Measurements from ENCODE around the gene SMIM24.

Gene SMIM24

GRCh38 chr19:3482507-3483225 lies 2.3 kb upstream of the SMIM24 start:
- H3K4me3 ChIP-seq (ENCODE audit: low read depth, low read length) = no peak overlapping the region
- H3K14ac ChIP-seq (ENCODE audit: low read length) = no peak overlapping the region
- H3K79me1 ChIP-seq (ENCODE audit: low read length) = no peaks in the 10 kb centered on the region
- DNase-seq = no peak
- H2BK12ac ChIP-seq (ENCODE audit: low read length) = no peak overlapping the region
- no peaks in the 10 kb centered on the region for H3K27me3 ChIP-seq (ENCODE audit: insufficient read depth, low read length)
- no peak overlapping the region for H3K18ac ChIP-seq (ENCODE audit: low read length)
- no peak overlapping the region for H4K12ac ChIP-seq (ENCODE audit: low read depth, low read length)
- H2BK120ac ChIP-seq (ENCODE audit: insufficient read depth, low read length, poor library complexity) = no peak overlapping the region
- no peak overlapping the region for H4K91ac ChIP-seq (ENCODE audit: low read depth, low read length)
- H3K9ac ChIP-seq (ENCODE audit: low read length) = no peak overlapping the region
- no CpG with 5 or more reads among the region's 49 CpGs for WGBS (ENCODE audit: extremely low coverage, insufficient coverage, insufficient read length)
- no peak overlapping the region for H4K8ac ChIP-seq (ENCODE audit: low read depth, low read length)
- H3K23ac ChIP-seq (ENCODE audit: low read length) = no peak overlapping the region
- no peaks in the 10 kb centered on the region for H3K36me3 ChIP-seq (ENCODE audit: control insufficient read depth in 1 of 2, insufficient read depth in 2 of 2, low read length in 2 of 2)
- no peak overlapping the region for H3K27ac ChIP-seq (ENCODE audit: low read depth, low read length)
- peaks cover 7% of the 10 kb centered on the region for H3K9me3 ChIP-seq (ENCODE audit: insufficient read depth, low read depth, low read length)
- no peak overlapping the region for H2AK5ac ChIP-seq (ENCODE audit: low read length)
- no peak overlapping the region for H2AFZ ChIP-seq (ENCODE audit: insufficient read depth, low read length, poor library complexity)
- no peak overlapping the region for H2BK5ac ChIP-seq (ENCODE audit: low read depth, low read length, poor library complexity)
- no peaks in the 10 kb centered on the region for H3K79me2 ChIP-seq (ENCODE audit: control insufficient read depth, insufficient read depth, low read length, poor library complexity)
- H3K4me1 ChIP-seq (ENCODE audit: control insufficient read depth in 1 of 2, insufficient read depth in 2 of 2, low read length in 2 of 2) = no peaks in the 10 kb centered on the region
- no peak overlapping the region for H3K4me2 ChIP-seq (ENCODE audit: low read length)
- H3K4ac ChIP-seq (ENCODE audit: low read depth, low read length) = no peak overlapping the region

DNA sequence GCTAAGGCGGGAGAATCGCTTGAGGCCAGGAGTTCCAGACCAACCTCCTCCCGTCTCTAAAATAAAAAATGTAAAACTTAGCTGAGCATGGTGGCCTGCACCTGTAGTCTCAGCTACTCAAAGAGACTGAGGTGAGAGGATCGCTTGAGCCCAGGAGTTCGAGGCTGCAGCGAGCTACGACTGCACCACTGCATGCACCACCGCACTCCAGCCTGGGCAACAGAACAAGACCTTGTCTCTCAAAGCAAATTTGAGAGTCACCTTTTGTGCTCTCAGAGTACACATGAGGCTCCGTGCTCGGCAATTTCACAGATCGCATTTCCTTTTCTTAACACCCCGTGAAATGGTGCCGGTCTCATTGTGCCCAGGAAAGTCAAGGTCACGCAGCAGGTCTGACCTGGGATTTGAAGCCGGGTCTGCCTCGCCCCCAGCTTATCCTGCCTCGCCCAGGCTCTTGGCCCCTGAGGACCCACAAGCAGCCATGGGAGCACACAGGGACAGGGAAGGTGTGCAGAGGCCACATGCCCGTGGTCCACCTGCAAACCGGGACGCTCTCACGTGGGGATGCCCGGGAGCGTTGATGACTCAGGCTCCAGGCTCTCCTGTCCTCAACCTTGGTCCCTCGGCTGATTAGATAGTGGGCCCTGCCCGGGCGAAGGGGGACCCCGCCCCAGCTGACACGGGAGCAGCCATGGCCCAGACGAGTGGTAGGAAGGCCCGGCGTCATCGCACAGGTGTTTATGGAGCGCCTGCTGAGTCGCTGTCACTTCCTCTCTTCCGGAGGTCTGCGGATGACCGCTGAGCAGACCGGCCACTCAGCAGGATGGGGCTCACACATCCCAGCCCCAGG lies 1.1 kb upstream of the SMIM24 start:
- no peak overlapping the region for H2AK5ac ChIP-seq (ENCODE audit: low read length)
- H3K14ac ChIP-seq (ENCODE audit: low read length) = no peak overlapping the region
- no peak overlapping the region for H4K12ac ChIP-seq (ENCODE audit: low read depth, low read length)
- no peak overlapping the region for H4K91ac ChIP-seq (ENCODE audit: low read depth, low read length)
- H2BK120ac ChIP-seq (ENCODE audit: insufficient read depth, low read length, poor library complexity) = no peak overlapping the region
- no peak overlapping the region for H2AFZ ChIP-seq (ENCODE audit: insufficient read depth, low read length, poor library complexity)
- no peaks in the 10 kb centered on the region for H3K4me1 ChIP-seq (ENCODE audit: control insufficient read depth in 1 of 2, insufficient read depth in 2 of 2, low read length in 2 of 2)
- H2BK12ac ChIP-seq (ENCODE audit: low read length) = no peak overlapping the region
- H4K8ac ChIP-seq (ENCODE audit: low read depth, low read length) = no peak overlapping the region
- H3K79me1 ChIP-seq (ENCODE audit: low read length) = no peaks in the 10 kb centered on the region
- no peaks in the 10 kb centered on the region for H3K79me2 ChIP-seq (ENCODE audit: control insufficient read depth, insufficient read depth, low read length, poor library complexity)
- no peaks in the 10 kb centered on the region for H3K36me3 ChIP-seq (ENCODE audit: control insufficient read depth in 1 of 2, insufficient read depth in 2 of 2, low read length in 2 of 2)
- no peak overlapping the region for H3K18ac ChIP-seq (ENCODE audit: low read length)
- H3K4me3 ChIP-seq (ENCODE audit: low read depth, low read length) = no peak overlapping the region
- no peaks in the 10 kb centered on the region for H3K27me3 ChIP-seq (ENCODE audit: insufficient read depth, low read length)
- no peak overlapping the region for H3K23ac ChIP-seq (ENCODE audit: low read length)
- DNase-seq = peak; percentile 22 to 48
- H3K27ac ChIP-seq (ENCODE audit: low read depth, low read length) = no peak overlapping the region
- peaks cover 16% of the 10 kb centered on the region for H3K9me3 ChIP-seq (ENCODE audit: insufficient read depth, low read depth, low read length)
- no peak overlapping the region for H2BK5ac ChIP-seq (ENCODE audit: low read depth, low read length, poor library complexity)
- no CpG with 5 or more reads among the region's 38 CpGs for WGBS (ENCODE audit: extremely low coverage, insufficient coverage, insufficient read length)
- H3K4ac ChIP-seq (ENCODE audit: low read depth, low read length) = no peak overlapping the region
- no peak overlapping the region for H3K9ac ChIP-seq (ENCODE audit: low read length)
- no peak overlapping the region for H3K4me2 ChIP-seq (ENCODE audit: low read length)

- H3K4me1 ChIP-seq (ENCODE audit: control insufficient read depth in 1 of 2, insufficient read depth in 2 of 2, low read length in 2 of 2) = no peaks in the 10 kb centered on the region
- H2AK5ac ChIP-seq (ENCODE audit: low read length) = no peak overlapping the region
- H3K79me1 ChIP-seq (ENCODE audit: low read length) = no peaks in the 10 kb centered on the region
- no peak overlapping the region for H3K4ac ChIP-seq (ENCODE audit: low read depth, low read length)
- no peak overlapping the region for H3K27ac ChIP-seq (ENCODE audit: low read depth, low read length)
- no peak overlapping the region for H3K14ac ChIP-seq (ENCODE audit: low read length)
- no peak overlapping the region for H2AFZ ChIP-seq (ENCODE audit: insufficient read depth, low read length, poor library complexity)
- H2BK120ac ChIP-seq (ENCODE audit: insufficient read depth, low read length, poor library complexity) = no peak overlapping the region
- H3K23ac ChIP-seq (ENCODE audit: low read length) = no peak overlapping the region
- H4K8ac ChIP-seq (ENCODE audit: low read depth, low read length) = no peak overlapping the region
- no peaks in the 10 kb centered on the region for H3K27me3 ChIP-seq (ENCODE audit: insufficient read depth, low read length)
- H4K12ac ChIP-seq (ENCODE audit: low read depth, low read length) = no peak overlapping the region
- no peaks in the 10 kb centered on the region for H3K79me2 ChIP-seq (ENCODE audit: control insufficient read depth, insufficient read depth, low read length, poor library complexity)
- H3K4me3 ChIP-seq (ENCODE audit: low read depth, low read length) = no peak overlapping the region
- H2BK12ac ChIP-seq (ENCODE audit: low read length) = no peak overlapping the region
- no peak overlapping the region for H3K18ac ChIP-seq (ENCODE audit: low read length)
- H3K9me3 ChIP-seq (ENCODE audit: insufficient read depth, low read depth, low read length) = peaks cover 20% of the 10 kb centered on the region
- no peak for DNase-seq
- no peak overlapping the region for H3K9ac ChIP-seq (ENCODE audit: low read length)
- H3K36me3 ChIP-seq (ENCODE audit: control insufficient read depth in 1 of 2, insufficient read depth in 2 of 2, low read length in 2 of 2) = no peaks in the 10 kb centered on the region
- no peak overlapping the region for H3K4me2 ChIP-seq (ENCODE audit: low read length)
- H2BK5ac ChIP-seq (ENCODE audit: low read depth, low read length, poor library complexity) = no peak overlapping the region
- H4K91ac ChIP-seq (ENCODE audit: low read depth, low read length) = no peak overlapping the region
- no CpG with 5 or more reads among the region's 9 CpGs for WGBS (ENCODE audit: extremely low coverage, insufficient coverage, insufficient read length)
Observed at GRCh38 chr19:3479834-3480215, 500 bp downstream of the SMIM24 start.

DNA sequence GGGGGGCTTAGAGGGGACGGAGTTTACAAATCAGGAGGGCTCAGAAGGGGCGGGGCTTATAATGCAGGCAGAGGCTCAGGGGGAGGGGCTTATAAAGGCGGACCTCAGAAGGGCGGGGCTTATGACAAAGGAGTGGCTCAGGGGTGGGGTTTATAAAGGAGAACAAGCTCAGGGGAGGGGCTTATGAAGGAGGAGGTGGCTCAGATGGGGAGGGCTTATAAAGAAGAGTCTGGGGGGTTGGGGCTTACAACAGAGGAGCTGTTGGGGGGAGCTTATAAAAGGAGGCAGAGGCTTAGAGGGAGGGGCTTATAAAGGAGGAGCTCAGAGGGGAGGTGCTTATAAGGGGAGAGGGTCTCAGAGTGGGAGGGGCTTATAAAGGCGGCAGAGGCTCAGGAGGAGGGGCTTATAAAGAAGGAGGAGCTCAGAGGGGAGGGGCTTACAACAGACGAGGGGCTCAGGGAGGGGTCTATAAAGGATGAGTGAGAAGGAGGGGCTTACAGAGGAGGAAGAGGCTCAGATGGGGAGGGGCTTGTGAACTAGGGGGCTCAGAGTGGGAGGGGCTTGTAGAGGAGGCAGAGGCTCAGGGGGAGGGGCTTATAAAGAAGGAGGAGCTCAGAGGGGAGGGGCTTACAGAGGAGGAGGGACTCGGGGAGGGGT lies 1.0 kb downstream of the SMIM24 start:
- no peak overlapping the region for H2BK120ac ChIP-seq (ENCODE audit: insufficient read depth, low read length, poor library complexity)
- H3K4me2 ChIP-seq (ENCODE audit: low read length) = no peak overlapping the region
- H3K79me1 ChIP-seq (ENCODE audit: low read length) = no peaks in the 10 kb centered on the region
- no peak overlapping the region for H4K8ac ChIP-seq (ENCODE audit: low read depth, low read length)
- no peak overlapping the region for H4K12ac ChIP-seq (ENCODE audit: low read depth, low read length)
- H3K4me3 ChIP-seq (ENCODE audit: low read depth, low read length) = no peak overlapping the region
- no peak overlapping the region for H3K18ac ChIP-seq (ENCODE audit: low read length)
- peaks cover 20% of the 10 kb centered on the region for H3K9me3 ChIP-seq (ENCODE audit: insufficient read depth, low read depth, low read length)
- no peaks in the 10 kb centered on the region for H3K36me3 ChIP-seq (ENCODE audit: control insufficient read depth in 1 of 2, insufficient read depth in 2 of 2, low read length in 2 of 2)
- H2AK5ac ChIP-seq (ENCODE audit: low read length) = no peak overlapping the region
- H4K91ac ChIP-seq (ENCODE audit: low read depth, low read length) = no peak overlapping the region
- H3K4me1 ChIP-seq (ENCODE audit: control insufficient read depth in 1 of 2, insufficient read depth in 2 of 2, low read length in 2 of 2) = no peaks in the 10 kb centered on the region
- no peak overlapping the region for H3K27ac ChIP-seq (ENCODE audit: low read depth, low read length)
- H3K23ac ChIP-seq (ENCODE audit: low read length) = no peak overlapping the region
- no peaks in the 10 kb centered on the region for H3K79me2 ChIP-seq (ENCODE audit: control insufficient read depth, insufficient read depth, low read length, poor library complexity)
- no peaks in the 10 kb centered on the region for H3K27me3 ChIP-seq (ENCODE audit: insufficient read depth, low read length)
- no peak overlapping the region for H2AFZ ChIP-seq (ENCODE audit: insufficient read depth, low read length, poor library complexity)
- no peak overlapping the region for H3K14ac ChIP-seq (ENCODE audit: low read length)
- DNase-seq = no peak
- no CpG with 5 or more reads among the region's 7 CpGs for WGBS (ENCODE audit: extremely low coverage, insufficient coverage, insufficient read length)
- H2BK12ac ChIP-seq (ENCODE audit: low read length) = no peak overlapping the region
- H2BK5ac ChIP-seq (ENCODE audit: low read depth, low read length, poor library complexity) = no peak overlapping the region
- no peak overlapping the region for H3K9ac ChIP-seq (ENCODE audit: low read length)
- no peak overlapping the region for H3K4ac ChIP-seq (ENCODE audit: low read depth, low read length)
